ENCODE measurements around the gene TRPV3. TPM values are rescaled to one million over a fixed set of nuclear protein-coding genes. Genes with fewer than 3 reads are reported as not detected.

TRPV3 gene
- total RNA-seq, 1 experiment from 2014 or later, result 0.35 TPM

DNA sequence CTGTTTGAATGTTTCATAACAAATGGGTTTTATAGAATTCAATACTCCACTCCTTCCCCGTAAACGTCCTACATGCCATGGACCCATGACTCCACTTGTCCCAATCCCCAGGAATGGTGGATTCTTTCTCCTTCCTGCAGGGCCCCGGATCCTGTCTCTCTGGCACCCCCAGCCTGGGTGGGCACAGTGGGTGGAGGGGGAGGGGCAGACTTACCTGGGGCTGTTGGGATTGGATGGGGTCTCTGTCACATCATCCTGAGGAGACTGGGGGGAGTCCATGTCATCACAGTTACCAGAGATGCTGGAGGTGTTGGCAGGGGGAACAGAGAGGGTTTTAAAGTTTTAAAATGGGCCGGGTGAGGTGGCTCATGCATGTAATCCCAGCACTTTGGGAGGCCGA, 13.2 kb downstream of the TRPV3 start (continued):
- no peak for TF ChIP-seq ZNF532 (CRISPR knock-in tag; IDR thresholded peaks at IDR 0.05; ENCODE audit: borderline replicate concordance)
- TF ChIP-seq, protein P1, sequence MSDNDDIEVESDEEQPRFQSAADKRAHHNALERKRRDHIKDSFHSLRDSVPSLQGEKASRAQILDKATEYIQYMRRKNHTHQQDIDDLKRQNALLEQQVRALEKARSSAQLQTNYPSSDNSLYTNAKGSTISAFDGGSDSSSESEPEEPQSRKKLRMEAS (CRISPR knock-in tag; IDR thresholded peaks at IDR 0.05), result no peak
- TF ChIP-seq MYBL2 (CRISPR knock-in tag; IDR thresholded peaks at IDR 0.05), result no peak
- no peak for TF ChIP-seq GABPB1 (CRISPR knock-in tag; IDR thresholded peaks at IDR 0.05)

DNA sequence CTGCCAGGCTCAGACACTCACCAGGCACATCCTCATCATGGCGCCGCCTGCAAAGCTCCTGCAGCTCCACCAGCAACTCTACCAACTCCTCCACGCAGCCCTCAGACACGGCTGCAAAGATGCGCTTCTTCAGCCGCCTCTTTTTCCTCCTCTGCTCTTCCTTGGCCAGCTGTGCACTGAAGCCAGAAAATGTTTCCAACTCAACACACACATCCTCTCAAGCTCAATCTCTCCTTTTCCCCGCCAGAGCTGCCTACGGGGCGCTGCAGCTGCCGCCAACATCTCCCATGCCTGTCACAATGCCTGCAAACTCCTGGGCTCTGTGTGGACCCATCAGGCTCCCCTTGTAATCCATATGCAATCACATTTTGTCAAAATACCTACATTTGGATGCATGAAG, 14.2 kb downstream of the TRPV3 start:
- CTCF ChIA-PET, result interaction anchor here (0.6 kb wide), 1 partner anchor 59 kb away, joined by 3 read pairs; no protein-coding TSS in a partner anchor
- Mint-ChIP-seq H3K9me3 (peaks cover 7% of the 10 kb centered on the region), H3K36me3 (no peaks in the 10 kb centered on the region), H3K4me1 (0 out of 2 replicates have a peak, but pooled peaks cover 3% of the 10 kb centered on the region), H3K27me3 (ENCODE audit: low read depth) (no peaks in the 10 kb centered on the region), H3K27ac (no peak overlapping the region), H3K4me3 (no peak overlapping the region)
- POLR2A ChIA-PET, result no interaction called here
- TF ChIP-seq HMGA2 (CRISPR knock-in tag; IDR thresholded peaks at IDR 0.05) (no peak), GABPB1 (CRISPR knock-in tag; IDR thresholded peaks at IDR 0.05) (no peak), ZNF138 (CRISPR knock-in tag; conservative IDR thresholded peaks at IDR 0.05) (no peak), TCF7 (CRISPR knock-in tag; IDR thresholded peaks at IDR 0.05; ENCODE audit: low read depth) (no peak), ZNF423 (CRISPR knock-in tag; IDR thresholded peaks at IDR 0.05) (no peak), MYBL2 (CRISPR knock-in tag; IDR thresholded peaks at IDR 0.05) (no peak), ESRRA (CRISPR knock-in tag; IDR thresholded peaks at IDR 0.05; ENCODE audit: borderline replicate concordance) (no peak), ZNF416 (CRISPR knock-in tag; IDR thresholded peaks at IDR 0.05) (no peak)
- TF ChIP-seq, protein P2, sequence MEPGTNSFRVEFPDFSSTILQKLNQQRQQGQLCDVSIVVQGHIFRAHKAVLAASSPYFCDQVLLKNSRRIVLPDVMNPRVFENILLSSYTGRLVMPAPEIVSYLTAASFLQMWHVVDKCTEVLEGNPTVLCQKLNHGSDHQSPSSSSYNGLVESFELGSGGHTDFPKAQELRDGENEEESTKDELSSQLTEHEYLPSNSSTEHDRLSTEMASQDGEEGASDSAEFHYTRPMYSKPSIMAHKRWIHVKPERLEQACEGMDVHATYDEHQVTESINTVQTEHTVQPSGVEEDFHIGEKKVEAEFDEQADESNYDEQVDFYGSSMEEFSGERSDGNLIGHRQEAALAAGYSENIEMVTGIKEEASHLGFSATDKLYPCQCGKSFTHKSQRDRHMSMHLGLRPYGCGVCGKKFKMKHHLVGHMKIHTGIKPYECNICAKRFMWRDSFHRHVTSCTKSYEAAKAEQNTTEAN (CRISPR knock-in tag; IDR thresholded peaks at IDR 0.05), result no peak
- TF ChIP-seq, protein P3, sequence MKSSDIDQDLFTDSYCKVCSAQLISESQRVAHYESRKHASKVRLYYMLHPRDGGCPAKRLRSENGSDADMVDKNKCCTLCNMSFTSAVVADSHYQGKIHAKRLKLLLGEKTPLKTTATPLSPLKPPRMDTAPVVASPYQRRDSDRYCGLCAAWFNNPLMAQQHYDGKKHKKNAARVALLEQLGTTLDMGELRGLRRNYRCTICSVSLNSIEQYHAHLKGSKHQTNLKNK (CRISPR knock-in tag; IDR thresholded peaks at IDR 0.05), result no peak
- TF ChIP-seq, protein P4, sequence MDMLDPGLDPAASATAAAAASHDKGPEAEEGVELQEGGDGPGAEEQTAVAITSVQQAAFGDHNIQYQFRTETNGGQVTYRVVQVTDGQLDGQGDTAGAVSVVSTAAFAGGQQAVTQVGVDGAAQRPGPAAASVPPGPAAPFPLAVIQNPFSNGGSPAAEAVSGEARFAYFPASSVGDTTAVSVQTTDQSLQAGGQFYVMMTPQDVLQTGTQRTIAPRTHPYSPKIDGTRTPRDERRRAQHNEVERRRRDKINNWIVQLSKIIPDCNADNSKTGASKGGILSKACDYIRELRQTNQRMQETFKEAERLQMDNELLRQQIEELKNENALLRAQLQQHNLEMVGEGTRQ (CRISPR knock-in tag; IDR thresholded peaks at IDR 0.05), result no peak
- TF ChIP-seq, protein P5, sequence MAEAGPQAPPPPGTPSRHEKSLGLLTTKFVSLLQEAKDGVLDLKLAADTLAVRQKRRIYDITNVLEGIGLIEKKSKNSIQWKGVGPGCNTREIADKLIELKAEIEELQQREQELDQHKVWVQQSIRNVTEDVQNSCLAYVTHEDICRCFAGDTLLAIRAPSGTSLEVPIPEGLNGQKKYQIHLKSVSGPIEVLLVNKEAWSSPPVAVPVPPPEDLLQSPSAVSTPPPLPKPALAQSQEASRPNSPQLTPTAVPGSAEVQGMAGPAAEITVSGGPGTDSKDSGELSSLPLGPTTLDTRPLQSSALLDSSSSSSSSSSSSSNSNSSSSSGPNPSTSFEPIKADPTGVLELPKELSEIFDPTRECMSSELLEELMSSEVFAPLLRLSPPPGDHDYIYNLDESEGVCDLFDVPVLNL (CRISPR knock-in tag; IDR thresholded peaks at IDR 0.05; ENCODE audit: borderline replicate concordance, low read depth), result no peak
- TF ChIP-seq, protein P6, sequence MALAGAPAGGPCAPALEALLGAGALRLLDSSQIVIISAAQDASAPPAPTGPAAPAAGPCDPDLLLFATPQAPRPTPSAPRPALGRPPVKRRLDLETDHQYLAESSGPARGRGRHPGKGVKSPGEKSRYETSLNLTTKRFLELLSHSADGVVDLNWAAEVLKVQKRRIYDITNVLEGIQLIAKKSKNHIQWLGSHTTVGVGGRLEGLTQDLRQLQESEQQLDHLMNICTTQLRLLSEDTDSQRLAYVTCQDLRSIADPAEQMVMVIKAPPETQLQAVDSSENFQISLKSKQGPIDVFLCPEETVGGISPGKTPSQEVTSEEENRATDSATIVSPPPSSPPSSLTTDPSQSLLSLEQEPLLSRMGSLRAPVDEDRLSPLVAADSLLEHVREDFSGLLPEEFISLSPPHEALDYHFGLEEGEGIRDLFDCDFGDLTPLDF (CRISPR knock-in tag; IDR thresholded peaks at IDR 0.05), result no peak
- DNase-seq (ENCODE audit: low spot score) (no peak), ATAC-seq (no peak)
